HEK293 (cell line): ENCODE results near the gene RTCB.

Experiments
- TCF7L2 ChIP-seq: IDR thresholded peaks from 2 replicates; pipeline ENCODE4 v1.6.1; 2011; ENCODE audit warnings: low read depth, mild to moderate bottlenecking, inconsistent platforms, low read length, moderate library complexity, borderline replicate concordance
- ZFP69B ChIP-seq: fragments of 450-650 bp; formaldehyde crosslinking; IDR thresholded peaks from 2 replicates; pipeline ENCODE4 v1.5.1; 2016; ENCODE audit warnings: missing biosample characterization, missing genetic modification characterization
- ZIC2 ChIP-seq: fragments of 450-650 bp; formaldehyde crosslinking; IDR thresholded peaks from 2 replicates; pipeline ENCODE4 v1.5.1; 2016; ENCODE audit warnings: missing biosample characterization, missing genetic modification characterization
- ZNF248 ChIP-seq: fragments of 450-650 bp; formaldehyde crosslinking; IDR thresholded peaks from 2 replicates; pipeline ENCODE4 v1.5.1; 2017; ENCODE audit warnings: missing biosample characterization, missing genetic modification characterization
- ZNF274 ChIP-seq, 2 experiments: fragments of 200-500 bp in 1 of 2; fragments of 450-650 bp in 1 of 2; sonication (Bioruptor generic) in 1 of 2; formaldehyde crosslinking in 1 of 2; IDR thresholded peaks; 2 replicates each; pipeline versions ENCODE4 v1.5.1 to v1.6.1; 2014 to 2016; ENCODE audit warnings: borderline replicate concordance in 1 of 2, inconsistent platforms in 1 of 2, low read length in 1 of 2, missing biosample characterization in 1 of 2, missing genetic modification characterization in 1 of 2
- ZNF391 ChIP-seq: fragments of 450-650 bp; formaldehyde crosslinking; IDR thresholded peaks from 2 replicates; pipeline ENCODE4 v1.5.1; 2016; ENCODE audit warnings: low read depth, missing biosample characterization, missing genetic modification characterization, borderline replicate concordance
- ZNF48 ChIP-seq: fragments of 450-650 bp; formaldehyde crosslinking; IDR thresholded peaks from 2 replicates; pipeline ENCODE4 v1.5.1; 2016; ENCODE audit warnings: missing biosample characterization, missing genetic modification characterization
- ZNF747 ChIP-seq: fragments of 450-650 bp; formaldehyde crosslinking; IDR thresholded peaks from 2 replicates; pipeline ENCODE4 v1.5.1; 2016; ENCODE audit warnings: missing biosample characterization, missing genetic modification characterization
- ZSCAN30 ChIP-seq: fragments of 450-650 bp; IDR thresholded peaks from 2 replicates; pipeline ENCODE4 v1.5.1; 2018; ENCODE audit warnings: missing biosample characterization, mild to moderate bottlenecking, missing genetic modification characterization, moderate library complexity
- TF ChIP-seq, protein P1 (sequence below): fragments of 450-650 bp; formaldehyde crosslinking; IDR thresholded peaks from 2 replicates; pipeline ENCODE4 v1.5.1; 2016; ENCODE audit warnings: missing biosample characterization, missing genetic modification characterization
- TF ChIP-seq, protein P2 (sequence below): fragments of 450-650 bp; formaldehyde crosslinking; IDR thresholded peaks from 2 replicates; pipeline ENCODE4 v1.5.1; 2016; ENCODE audit warnings: missing biosample characterization, missing genetic modification characterization, borderline replicate concordance
- TF ChIP-seq, protein P3 (sequence below): fragments of 450-650 bp; formaldehyde crosslinking; IDR thresholded peaks from 2 replicates; pipeline ENCODE4 v1.5.1; 2016; ENCODE audit warnings: missing biosample characterization, missing genetic modification characterization

DNA sequence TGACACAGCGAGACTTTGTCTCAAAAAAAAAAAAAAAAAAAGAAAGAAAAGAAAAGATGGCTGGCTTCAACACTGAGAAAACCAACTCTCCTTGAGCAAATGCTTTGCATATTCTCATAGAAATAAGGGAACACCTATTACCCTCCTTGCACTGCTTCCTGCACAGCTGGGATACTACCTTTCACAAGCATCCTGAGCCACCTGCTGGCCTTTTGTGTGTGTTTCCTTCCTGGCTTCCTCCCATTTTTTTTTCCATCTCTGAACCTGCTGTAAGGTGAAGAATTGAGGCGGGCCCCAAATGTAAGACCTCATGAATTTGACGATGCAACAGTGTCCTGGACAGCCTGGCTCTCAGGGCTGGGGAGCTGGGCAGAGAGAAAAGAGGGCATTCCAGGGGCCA is 56.3 kb downstream of the RTCB start:
- no peak for TF ChIP-seq ZNF248 (tag by site-specific recombination)
- TF ChIP-seq, protein P1, sequence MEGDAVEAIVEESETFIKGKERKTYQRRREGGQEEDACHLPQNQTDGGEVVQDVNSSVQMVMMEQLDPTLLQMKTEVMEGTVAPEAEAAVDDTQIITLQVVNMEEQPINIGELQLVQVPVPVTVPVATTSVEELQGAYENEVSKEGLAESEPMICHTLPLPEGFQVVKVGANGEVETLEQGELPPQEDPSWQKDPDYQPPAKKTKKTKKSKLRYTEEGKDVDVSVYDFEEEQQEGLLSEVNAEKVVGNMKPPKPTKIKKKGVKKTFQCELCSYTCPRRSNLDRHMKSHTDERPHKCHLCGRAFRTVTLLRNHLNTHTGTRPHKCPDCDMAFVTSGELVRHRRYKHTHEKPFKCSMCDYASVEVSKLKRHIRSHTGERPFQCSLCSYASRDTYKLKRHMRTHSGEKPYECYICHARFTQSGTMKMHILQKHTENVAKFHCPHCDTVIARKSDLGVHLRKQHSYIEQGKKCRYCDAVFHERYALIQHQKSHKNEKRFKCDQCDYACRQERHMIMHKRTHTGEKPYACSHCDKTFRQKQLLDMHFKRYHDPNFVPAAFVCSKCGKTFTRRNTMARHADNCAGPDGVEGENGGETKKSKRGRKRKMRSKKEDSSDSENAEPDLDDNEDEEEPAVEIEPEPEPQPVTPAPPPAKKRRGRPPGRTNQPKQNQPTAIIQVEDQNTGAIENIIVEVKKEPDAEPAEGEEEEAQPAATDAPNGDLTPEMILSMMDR (tag by site-specific recombination): peak; percentile 32; the same call in 1 of the 2 replicates
- no peak for TF ChIP-seq ZNF391 (tag by site-specific recombination)
- TF ChIP-seq ZNF747 (tag by site-specific recombination): no peak
- TF ChIP-seq, protein P2, sequence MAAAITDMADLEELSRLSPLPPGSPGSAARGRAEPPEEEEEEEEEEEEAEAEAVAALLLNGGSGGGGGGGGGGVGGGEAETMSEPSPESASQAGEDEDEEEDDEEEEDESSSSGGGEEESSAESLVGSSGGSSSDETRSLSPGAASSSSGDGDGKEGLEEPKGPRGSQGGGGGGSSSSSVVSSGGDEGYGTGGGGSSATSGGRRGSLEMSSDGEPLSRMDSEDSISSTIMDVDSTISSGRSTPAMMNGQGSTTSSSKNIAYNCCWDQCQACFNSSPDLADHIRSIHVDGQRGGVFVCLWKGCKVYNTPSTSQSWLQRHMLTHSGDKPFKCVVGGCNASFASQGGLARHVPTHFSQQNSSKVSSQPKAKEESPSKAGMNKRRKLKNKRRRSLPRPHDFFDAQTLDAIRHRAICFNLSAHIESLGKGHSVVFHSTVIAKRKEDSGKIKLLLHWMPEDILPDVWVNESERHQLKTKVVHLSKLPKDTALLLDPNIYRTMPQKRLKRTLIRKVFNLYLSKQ (tag by site-specific recombination): no peak
- no peak for TF ChIP-seq ZFP69B (tag by site-specific recombination)
- TF ChIP-seq ZSCAN30 (tag by site-specific recombination): no peak
- no peak for TF ChIP-seq TCF7L2
- TF ChIP-seq ZNF274 (IDR thresholded peaks at IDR 0.05; ENCODE audit: low read length): no peak
- no peak for TF ChIP-seq ZNF274 (tag by site-specific recombination; IDR thresholded peaks at IDR 0.05; ENCODE audit: borderline replicate concordance)
- no peak for TF ChIP-seq ZIC2 (tag by site-specific recombination)
- TF ChIP-seq, protein P3, sequence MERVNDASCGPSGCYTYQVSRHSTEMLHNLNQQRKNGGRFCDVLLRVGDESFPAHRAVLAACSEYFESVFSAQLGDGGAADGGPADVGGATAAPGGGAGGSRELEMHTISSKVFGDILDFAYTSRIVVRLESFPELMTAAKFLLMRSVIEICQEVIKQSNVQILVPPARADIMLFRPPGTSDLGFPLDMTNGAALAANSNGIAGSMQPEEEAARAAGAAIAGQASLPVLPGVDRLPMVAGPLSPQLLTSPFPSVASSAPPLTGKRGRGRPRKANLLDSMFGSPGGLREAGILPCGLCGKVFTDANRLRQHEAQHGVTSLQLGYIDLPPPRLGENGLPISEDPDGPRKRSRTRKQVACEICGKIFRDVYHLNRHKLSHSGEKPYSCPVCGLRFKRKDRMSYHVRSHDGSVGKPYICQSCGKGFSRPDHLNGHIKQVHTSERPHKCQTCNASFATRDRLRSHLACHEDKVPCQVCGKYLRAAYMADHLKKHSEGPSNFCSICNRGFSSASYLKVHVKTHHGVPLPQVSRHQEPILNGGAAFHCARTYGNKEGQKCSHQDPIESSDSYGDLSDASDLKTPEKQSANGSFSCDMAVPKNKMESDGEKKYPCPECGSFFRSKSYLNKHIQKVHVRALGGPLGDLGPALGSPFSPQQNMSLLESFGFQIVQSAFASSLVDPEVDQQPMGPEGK: no peak
- no peak for TF ChIP-seq ZNF48 (tag by site-specific recombination)
